Measurements from ENCODE around the gene RTN4R. TPM values are rescaled to one million over a fixed set of nuclear protein-coding genes. Genes with fewer than 3 reads are reported as not detected.

The RTN4R gene
- total and polyA plus RNA-seq, 2 of the 13 experiments (the other 11 are each of a cell fraction or from before 2014, with no cell fraction given), result 0.22 to 0.77 TPM

GRCh38 chr22:20272174-20272573 lies 4.1 kb upstream of the RTN4R start:
- Histone ChIP-seq H3K4me1 (ENCODE audit: insufficient read depth, low read length) (no peaks in the 10 kb centered on the region), H3K27ac (ENCODE audit: extremely low read length, insufficient read depth, low read length) (no peak overlapping the region), H3K27me3 (ENCODE audit: control insufficient read depth in 1 of 2, insufficient read depth in 2 of 2, low read length in 2 of 2) (peaks cover 8 to 55% of the 10 kb centered on the region in 2 experiments), H2AFZ (ENCODE audit: low read length) (no peak overlapping the region), H3K4me3 (replicated peaks in 1 of 3; ENCODE audit: insufficient read depth in 1 of 3, low read depth in 2 of 3, low read length in 3 of 3) (no peak overlapping the region), H3K9me3 (ENCODE audit: low read length) (no peaks in the 10 kb centered on the region), H4K20me1 (ENCODE audit: insufficient read depth, low read length) (no peaks in the 10 kb centered on the region), H3K9ac (ENCODE audit: insufficient read depth, low read depth, low read length) (no peak overlapping the region), H3K36me3 (replicated peaks in 1 of 2; ENCODE audit: control insufficient read depth in 1 of 2, insufficient read depth in 2 of 2, low read length in 2 of 2) (no peaks in the 10 kb centered on the region), H3K79me2 (ENCODE audit: insufficient read depth, low read length) (no peaks in the 10 kb centered on the region), H3K4me2 (ENCODE audit: low read depth, low read length) (no peak overlapping the region)
- ATAC-seq (no peak), FAIRE-seq (no peak), DNase-seq (ENCODE audit: low spot score) (no peak)
- CTCF ChIA-PET (ENCODE audit: low intra/inter-chr PET ratio, low total read pairs), result no interaction called here
- in situ Hi-C loops (cut with HindIII; ENCODE audit: extremely low pct_ligation_motif_present, low pct_unique_long_range_greater_than_20kb) (no loop called here), intact Hi-C loops (cut with micrococcal nuclease; ENCODE audit: unreplicated experiment) (no loop called here)
- POLR2A ChIA-PET, result no interaction called here
- WGBS (ENCODE audit: low lambda C conversion rate), result 5% methylated on average over 9 of the region's 9 CpGs
- BruUV-seq (replicated peaks), result no TSS peak
- TF ChIP-seq MTF1 (CRISPR knock-in tag; IDR thresholded peaks at IDR 0.05) (no peak), MAX (IDR thresholded peaks at IDR 0.05) (no peak), ZNF317 (CRISPR knock-in tag; IDR thresholded peaks at IDR 0.05) (no peak), ZNF597 (CRISPR knock-in tag; IDR thresholded peaks at IDR 0.05) (no peak), ZNF878 (CRISPR knock-in tag; IDR thresholded peaks at IDR 0.05) (no peak), NFE2 (CRISPR knock-in tag; IDR thresholded peaks at IDR 0.05) (no peak), ERF (CRISPR knock-in tag; IDR thresholded peaks at IDR 0.05) (no peak), CHCHD3 (CRISPR knock-in tag; IDR thresholded peaks at IDR 0.05) (no peak), ZNF34 (CRISPR knock-in tag; IDR thresholded peaks at IDR 0.05; ENCODE audit: borderline replicate concordance) (no peak), JARID2 (CRISPR knock-in tag; IDR thresholded peaks at IDR 0.05; ENCODE audit: insufficient replicate concordance) (no peak), NPAS2 (CRISPR knock-in tag; IDR thresholded peaks at IDR 0.05; ENCODE audit: borderline replicate concordance) (no peak), MLXIP (CRISPR knock-in tag; IDR thresholded peaks at IDR 0.05; ENCODE audit: borderline replicate concordance) (no peak), ZFY (CRISPR knock-in tag; IDR thresholded peaks at IDR 0.05) (no peak), SMC3 (IDR thresholded peaks at IDR 0.05; ENCODE audit: low read length) (no peak)

Measured in HepG2 (cell line).